ENCODE measurements around the gene CARD9. TPM values are rescaled to one million over a fixed set of nuclear protein-coding genes. Genes with fewer than 3 reads are reported as not detected.
A peak's percentile ranks its signal among the peaks of the same experiment; 100 is the strongest.

Gene CARD9
- total RNA-seq, 1 donor from 2014 or later = 1.4 TPM

- peak overlapping the region; percentile 94 for H3K4me3 Mint-ChIP-seq
- no peaks in the 10 kb centered on the region for H3K9me3 Mint-ChIP-seq
- no peak for TF ChIP-seq CTCF (conservative IDR thresholded peaks at IDR 0.05)
- H3K27me3 Mint-ChIP-seq (ENCODE audit: low read depth) = peaks cover 3% of the 10 kb centered on the region
- no peaks in the 10 kb centered on the region for H3K36me3 Mint-ChIP-seq (ENCODE audit: low read depth)
- H3K4me1 Mint-ChIP-seq = peaks cover 15% of the 10 kb centered on the region
- no peak for DNase-seq (ENCODE audit: low read depth, low spot score)
- no peak overlapping the region for H3K27ac Mint-ChIP-seq (ENCODE audit: unreplicated experiment)
Measured at GRCh38 chr9:136329636-136330405, 43.6 kb downstream of the CARD9 start.

GRCh38 chr9:136329211-136329627 lies 44.2 kb downstream of the CARD9 start:
- Mint-ChIP-seq H3K36me3 (ENCODE audit: low read depth) (no peaks in the 10 kb centered on the region), H3K4me3 (peak overlapping the region; percentile 94), H3K9me3 (no peaks in the 10 kb centered on the region), H3K27me3 (ENCODE audit: low read depth) (peaks cover 3% of the 10 kb centered on the region), H3K4me1 (peaks cover 15% of the 10 kb centered on the region), H3K27ac (ENCODE audit: unreplicated experiment) (no peak overlapping the region)
- TF ChIP-seq CTCF (conservative IDR thresholded peaks at IDR 0.05) = no peak
- DNase-seq (ENCODE audit: low read depth, low spot score) = no peak

GRCh38 chr9:136328622-136329041 lies 44.8 kb downstream of the CARD9 start:
- Mint-ChIP-seq H3K27me3 (ENCODE audit: low read depth) (peaks cover 3% of the 10 kb centered on the region), H3K27ac (ENCODE audit: unreplicated experiment) (peak overlapping the region; percentile 80)
- peak; percentile 67 for DNase-seq (ENCODE audit: low read depth, low spot score)

GRCh38 chr9:136328011-136328621 lies 45.4 kb downstream of the CARD9 start:
- DNase-seq (ENCODE audit: low read depth, low spot score) = no peak

More at GRCh38 chr9:136328622-136329041, 44.8 kb downstream of the CARD9 start:
- H3K9me3 Mint-ChIP-seq = no peaks in the 10 kb centered on the region
- peaks cover 15% of the 10 kb centered on the region for H3K4me1 Mint-ChIP-seq
- H3K36me3 Mint-ChIP-seq (ENCODE audit: low read depth) = no peaks in the 10 kb centered on the region
- peak overlapping the region; percentile 94 for H3K4me3 Mint-ChIP-seq
- no peak for TF ChIP-seq CTCF (conservative IDR thresholded peaks at IDR 0.05)

More at GRCh38 chr9:136328011-136328621, 45.4 kb downstream of the CARD9 start:
- H3K27ac Mint-ChIP-seq (ENCODE audit: unreplicated experiment) = peak overlapping the region; percentile 80
- H3K4me1 Mint-ChIP-seq = peaks cover 15% of the 10 kb centered on the region
- no peaks in the 10 kb centered on the region for H3K9me3 Mint-ChIP-seq
- no peak for TF ChIP-seq CTCF (conservative IDR thresholded peaks at IDR 0.05)
- peak overlapping the region; percentile 94 for H3K4me3 Mint-ChIP-seq
- no peaks in the 10 kb centered on the region for H3K36me3 Mint-ChIP-seq (ENCODE audit: low read depth)
- peaks cover 3% of the 10 kb centered on the region for H3K27me3 Mint-ChIP-seq (ENCODE audit: low read depth)
